ENCODE results near the gene COPS3. TPM values are rescaled to one million over a fixed set of nuclear protein-coding genes. Genes with fewer than 3 reads are reported as not detected.

The COPS3 gene
- total and polyA plus RNA-seq, 4 donors, result 24.6 to 77.3 (median 30.2) TPM

DNA sequence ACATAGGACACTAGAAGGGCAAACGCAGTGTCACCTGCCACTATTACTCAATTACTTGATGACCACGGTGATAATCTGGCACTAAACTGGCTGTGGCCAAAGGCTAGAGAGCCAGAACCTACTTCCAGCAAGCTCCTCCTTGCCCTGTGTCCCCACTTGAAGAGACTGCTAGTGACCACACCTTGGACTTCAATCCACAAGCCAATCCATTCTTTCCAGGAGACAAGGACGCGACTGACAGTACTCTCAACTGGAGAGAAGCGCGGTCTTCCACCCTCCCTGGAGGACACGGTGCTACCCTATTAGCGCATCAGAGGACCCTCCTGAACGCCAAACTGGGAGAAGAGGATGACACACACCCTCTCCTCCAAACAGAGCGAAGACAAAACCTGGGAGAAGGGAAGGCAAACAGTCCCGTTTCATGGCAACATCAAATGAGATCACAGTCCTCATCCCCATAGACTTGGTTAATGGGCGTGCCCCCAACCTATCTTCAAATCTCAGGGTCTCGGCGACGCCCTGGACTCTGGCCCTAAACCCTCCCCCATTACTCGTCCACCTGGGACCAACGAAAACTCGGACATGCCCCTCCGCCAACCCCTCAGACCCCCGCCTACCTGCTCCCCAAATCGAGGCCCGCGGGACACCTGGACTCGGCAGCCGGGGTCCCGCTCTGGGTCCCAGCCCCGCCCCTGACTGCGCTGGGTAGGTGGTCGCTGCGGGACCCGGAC, 44.6 kb downstream of the COPS3 start:
- no peaks in the 10 kb centered on the region for H3K9me3 ChIP-seq (ENCODE audit: control insufficient read depth in 4 of 4, low read length in 3 of 4)
- DNase-seq (ENCODE audit: low spot score), result peak; percentile 47
- H3K9ac ChIP-seq (ENCODE audit: low read depth in 1 of 2, low read length in 2 of 2), result peak overlapping the region; percentile 82 to 96
- H3K4me3 ChIP-seq (ENCODE audit: low read depth in 1 of 3, low read length in 3 of 3), result peak overlapping the region; percentile 78 to 94 (median 79)
- no peak for TF ChIP-seq RAD21 (IDR thresholded peaks at IDR 0.05)
- TF ChIP-seq GABPA (IDR thresholded peaks at IDR 0.05 in 1 of 2, conservative IDR thresholded peaks at IDR 0.05 in 1 of 2), result no peak
- no peak for TF ChIP-seq NR2F2 (IDR thresholded peaks at IDR 0.05)
- peak; percentile 40 for TF ChIP-seq YY1 (IDR thresholded peaks at IDR 0.05)
- TF ChIP-seq TAF1 (conservative IDR thresholded peaks at IDR 0.05), result no peak
- peak; percentile 18 to 63 for TF ChIP-seq RXRA (IDR thresholded peaks at IDR 0.05)
- peak; percentile 22 for TF ChIP-seq SP1 (IDR thresholded peaks at IDR 0.05)
- peak; percentile 30 to 58 for TF ChIP-seq HNF4A (conservative IDR thresholded peaks at IDR 0.05)
- TF ChIP-seq, protein P1, sequence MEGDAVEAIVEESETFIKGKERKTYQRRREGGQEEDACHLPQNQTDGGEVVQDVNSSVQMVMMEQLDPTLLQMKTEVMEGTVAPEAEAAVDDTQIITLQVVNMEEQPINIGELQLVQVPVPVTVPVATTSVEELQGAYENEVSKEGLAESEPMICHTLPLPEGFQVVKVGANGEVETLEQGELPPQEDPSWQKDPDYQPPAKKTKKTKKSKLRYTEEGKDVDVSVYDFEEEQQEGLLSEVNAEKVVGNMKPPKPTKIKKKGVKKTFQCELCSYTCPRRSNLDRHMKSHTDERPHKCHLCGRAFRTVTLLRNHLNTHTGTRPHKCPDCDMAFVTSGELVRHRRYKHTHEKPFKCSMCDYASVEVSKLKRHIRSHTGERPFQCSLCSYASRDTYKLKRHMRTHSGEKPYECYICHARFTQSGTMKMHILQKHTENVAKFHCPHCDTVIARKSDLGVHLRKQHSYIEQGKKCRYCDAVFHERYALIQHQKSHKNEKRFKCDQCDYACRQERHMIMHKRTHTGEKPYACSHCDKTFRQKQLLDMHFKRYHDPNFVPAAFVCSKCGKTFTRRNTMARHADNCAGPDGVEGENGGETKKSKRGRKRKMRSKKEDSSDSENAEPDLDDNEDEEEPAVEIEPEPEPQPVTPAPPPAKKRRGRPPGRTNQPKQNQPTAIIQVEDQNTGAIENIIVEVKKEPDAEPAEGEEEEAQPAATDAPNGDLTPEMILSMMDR (IDR thresholded peaks at IDR 0.05; ENCODE audit: low read depth, low read length, missing input control), result no peak
- TF ChIP-seq FOXA1 (IDR thresholded peaks at IDR 0.05), result no peak
- TF ChIP-seq, protein P2, sequence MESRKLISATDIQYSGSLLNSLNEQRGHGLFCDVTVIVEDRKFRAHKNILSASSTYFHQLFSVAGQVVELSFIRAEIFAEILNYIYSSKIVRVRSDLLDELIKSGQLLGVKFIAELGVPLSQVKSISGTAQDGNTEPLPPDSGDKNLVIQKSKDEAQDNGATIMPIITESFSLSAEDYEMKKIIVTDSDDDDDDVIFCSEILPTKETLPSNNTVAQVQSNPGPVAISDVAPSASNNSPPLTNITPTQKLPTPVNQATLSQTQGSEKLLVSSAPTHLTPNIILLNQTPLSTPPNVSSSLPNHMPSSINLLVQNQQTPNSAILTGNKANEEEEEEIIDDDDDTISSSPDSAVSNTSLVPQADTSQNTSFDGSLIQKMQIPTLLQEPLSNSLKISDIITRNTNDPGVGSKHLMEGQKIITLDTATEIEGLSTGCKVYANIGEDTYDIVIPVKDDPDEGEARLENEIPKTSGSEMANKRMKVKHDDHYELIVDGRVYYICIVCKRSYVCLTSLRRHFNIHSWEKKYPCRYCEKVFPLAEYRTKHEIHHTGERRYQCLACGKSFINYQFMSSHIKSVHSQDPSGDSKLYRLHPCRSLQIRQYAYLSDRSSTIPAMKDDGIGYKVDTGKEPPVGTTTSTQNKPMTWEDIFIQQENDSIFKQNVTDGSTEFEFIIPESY (IDR thresholded peaks at IDR 0.05), result no peak
- TF ChIP-seq EGR1 (IDR thresholded peaks at IDR 0.05; ENCODE audit: low read depth in 2 of 2), result no peak
- peak; percentile 23 for TF ChIP-seq FOXA2 (IDR thresholded peaks at IDR 0.05)
- TF ChIP-seq HNF4G (IDR thresholded peaks at IDR 0.05), result no peak
- TF ChIP-seq, protein P3, sequence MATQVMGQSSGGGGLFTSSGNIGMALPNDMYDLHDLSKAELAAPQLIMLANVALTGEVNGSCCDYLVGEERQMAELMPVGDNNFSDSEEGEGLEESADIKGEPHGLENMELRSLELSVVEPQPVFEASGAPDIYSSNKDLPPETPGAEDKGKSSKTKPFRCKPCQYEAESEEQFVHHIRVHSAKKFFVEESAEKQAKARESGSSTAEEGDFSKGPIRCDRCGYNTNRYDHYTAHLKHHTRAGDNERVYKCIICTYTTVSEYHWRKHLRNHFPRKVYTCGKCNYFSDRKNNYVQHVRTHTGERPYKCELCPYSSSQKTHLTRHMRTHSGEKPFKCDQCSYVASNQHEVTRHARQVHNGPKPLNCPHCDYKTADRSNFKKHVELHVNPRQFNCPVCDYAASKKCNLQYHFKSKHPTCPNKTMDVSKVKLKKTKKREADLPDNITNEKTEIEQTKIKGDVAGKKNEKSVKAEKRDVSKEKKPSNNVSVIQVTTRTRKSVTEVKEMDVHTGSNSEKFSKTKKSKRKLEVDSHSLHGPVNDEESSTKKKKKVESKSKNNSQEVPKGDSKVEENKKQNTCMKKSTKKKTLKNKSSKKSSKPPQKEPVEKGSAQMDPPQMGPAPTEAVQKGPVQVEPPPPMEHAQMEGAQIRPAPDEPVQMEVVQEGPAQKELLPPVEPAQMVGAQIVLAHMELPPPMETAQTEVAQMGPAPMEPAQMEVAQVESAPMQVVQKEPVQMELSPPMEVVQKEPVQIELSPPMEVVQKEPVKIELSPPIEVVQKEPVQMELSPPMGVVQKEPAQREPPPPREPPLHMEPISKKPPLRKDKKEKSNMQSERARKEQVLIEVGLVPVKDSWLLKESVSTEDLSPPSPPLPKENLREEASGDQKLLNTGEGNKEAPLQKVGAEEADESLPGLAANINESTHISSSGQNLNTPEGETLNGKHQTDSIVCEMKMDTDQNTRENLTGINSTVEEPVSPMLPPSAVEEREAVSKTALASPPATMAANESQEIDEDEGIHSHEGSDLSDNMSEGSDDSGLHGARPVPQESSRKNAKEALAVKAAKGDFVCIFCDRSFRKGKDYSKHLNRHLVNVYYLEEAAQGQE (IDR thresholded peaks at IDR 0.05), result peak; percentile 75
- peak in 1 of 2 donors; percentile 36 for TF ChIP-seq JUND (IDR thresholded peaks at IDR 0.05)
- peaks cover 0 to 5% (median 4%) of the 10 kb centered on the region in 4 donors for H3K36me3 ChIP-seq (ENCODE audit: control insufficient read depth in 4 of 4, insufficient read depth in 3 of 4, low read depth in 1 of 4, low read length in 3 of 4)
- peaks cover 2 to 40% (median 31%) of the 10 kb centered on the region in 4 donors for H3K4me1 ChIP-seq (ENCODE audit: control insufficient read depth in 4 of 4, insufficient read depth in 4 of 4, low read length in 3 of 4)
- H3K27me3 ChIP-seq (ENCODE audit: control insufficient read depth in 4 of 4, insufficient read depth in 4 of 4, low read length in 3 of 4), result no peaks in the 10 kb centered on the region
- peak overlapping the region; percentile 93 to 94 for H3K27ac ChIP-seq (ENCODE audit: low read depth in 1 of 2, low read length in 2 of 2)
- under 1% methylated on average over 31 of the region's 31 CpGs for WGBS

Data from liver (tissue), 9 donors.